GM18870 (cell line): ENCODE results near the gene ANKFN1.
"Not testable (repeated sequence)": the region's sequence is repeated elsewhere in the genome, so short reads cannot be mapped to it uniquely, and the experiment has no call there.

Source experiments
- ATAC-seq: cut with Tn5 transposase; IDR thresholded peaks from one replicate; pipeline ENCODE4 v1.9.1; 2021; ENCODE audit warnings: moderate library complexity; ENCODE audit not compliant: unreplicated experiment

ANKFN1 gene

DNA sequence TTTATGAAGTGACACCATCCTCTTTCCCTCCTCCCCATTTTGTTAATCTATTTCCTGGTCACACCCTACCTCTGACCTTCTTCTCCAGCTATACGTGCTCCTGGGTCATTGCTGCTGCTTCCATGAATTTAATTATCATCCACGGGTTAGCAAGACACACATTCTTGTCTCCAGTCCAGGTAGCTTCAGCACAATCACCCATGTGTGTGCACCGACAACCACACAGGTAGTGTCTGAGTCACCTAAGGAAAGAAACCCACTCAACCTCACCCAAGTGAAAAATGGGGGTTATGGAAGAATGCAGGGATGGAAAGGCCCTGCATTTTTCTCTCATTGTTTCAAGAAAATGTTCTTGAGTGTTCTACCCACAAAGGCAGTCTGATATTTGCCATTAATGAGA, 135.5 kb downstream of the ANKFN1 start:
- ATAC-seq = not testable (repeated sequence)

DNA sequence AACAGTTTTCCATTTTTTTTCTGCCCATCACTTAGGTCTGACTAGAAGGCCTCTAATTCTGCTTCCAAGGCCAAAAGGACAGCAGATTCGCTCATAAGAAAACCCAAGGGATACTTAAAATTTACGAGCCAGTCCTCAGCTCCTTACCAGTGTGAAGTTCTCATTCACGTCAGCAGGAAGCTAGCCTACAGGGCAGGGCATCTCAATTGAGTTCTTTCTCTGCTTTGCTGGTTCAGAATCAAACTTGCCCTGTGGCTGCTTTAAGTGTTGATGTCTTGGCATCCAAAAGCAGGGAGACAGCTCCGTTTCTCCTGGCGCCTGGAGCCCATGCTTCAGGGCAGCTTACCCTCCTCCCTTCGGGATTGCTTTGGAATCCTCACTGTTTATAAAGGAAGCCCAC, 136.0 kb downstream of the ANKFN1 start:
- no peak for ATAC-seq

DNA sequence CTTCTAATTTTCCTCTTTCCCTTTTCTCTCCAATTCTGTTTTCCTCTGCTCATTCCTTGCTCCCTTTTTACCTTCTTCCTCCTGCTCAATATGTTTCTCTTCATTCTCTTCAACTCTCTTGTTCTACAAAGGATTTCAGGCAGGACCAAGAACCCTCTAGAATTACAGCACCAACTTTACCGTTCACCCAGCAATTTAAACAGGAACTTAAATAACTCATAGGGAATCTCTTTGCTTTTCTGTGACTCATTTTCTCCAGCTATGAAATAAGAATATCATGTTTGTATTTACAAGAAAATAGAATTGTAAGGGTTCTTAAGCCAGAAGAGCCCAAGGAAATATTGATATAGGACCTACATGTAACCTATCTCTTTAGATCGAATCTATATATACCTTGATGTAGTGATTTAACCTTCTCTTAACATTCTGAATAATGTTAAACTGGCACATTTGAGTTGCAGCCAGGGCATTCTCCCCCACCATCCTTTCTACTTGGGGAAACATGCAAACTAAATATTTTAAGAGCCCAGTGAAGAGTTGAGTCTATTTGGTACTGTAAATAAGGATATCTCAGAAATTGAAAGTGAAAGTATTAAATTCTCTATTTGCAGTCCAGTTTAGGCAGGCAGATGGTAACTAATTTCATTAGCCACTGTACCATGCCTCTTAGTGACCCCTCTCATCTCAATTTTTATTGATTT, 137.0 kb downstream of the ANKFN1 start:
- no peak for ATAC-seq

DNA sequence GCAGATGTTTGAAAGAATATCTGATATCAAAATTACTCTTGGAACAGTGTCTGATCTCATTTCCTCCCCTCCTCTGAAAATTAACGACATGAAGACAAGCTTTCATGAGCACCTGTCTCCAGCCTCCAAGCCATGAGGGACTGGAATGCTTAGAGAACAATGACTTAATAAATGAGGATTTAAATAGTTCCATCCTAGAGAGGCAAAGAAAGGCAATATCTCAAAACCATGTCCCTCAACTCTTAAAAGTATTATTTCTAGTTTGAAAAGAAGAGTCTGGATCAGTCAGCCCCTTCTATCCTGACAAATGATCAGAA, 137.5 kb downstream of the ANKFN1 start:
- ATAC-seq = no peak

DNA sequence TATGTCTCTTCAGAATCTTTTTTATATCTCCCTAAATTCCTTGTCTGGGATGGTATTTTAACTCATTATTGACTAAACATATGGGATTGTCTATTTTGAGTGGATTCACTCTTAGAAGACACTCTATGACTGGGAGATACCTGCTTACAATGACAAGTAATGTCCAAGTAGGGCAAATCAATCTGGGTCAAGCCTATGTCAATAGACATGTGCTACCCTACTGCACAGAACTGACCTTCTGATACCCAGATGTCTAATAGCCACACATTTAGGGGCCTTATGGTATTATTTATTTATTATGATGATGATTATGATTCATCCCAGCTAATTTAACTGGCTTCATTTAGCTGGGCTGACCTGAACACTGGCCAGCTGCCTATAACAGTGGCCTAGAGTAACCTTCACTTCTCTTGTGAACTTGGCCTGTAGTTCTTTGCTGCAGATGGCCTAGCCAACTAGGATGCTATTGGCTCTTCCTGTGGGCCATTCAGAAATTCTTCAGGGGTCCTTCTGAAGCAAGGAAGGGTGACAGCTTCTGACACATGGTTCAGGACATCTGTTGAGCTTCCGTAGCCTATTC, 138.0 kb downstream of the ANKFN1 start:
- ATAC-seq = no peak

DNA sequence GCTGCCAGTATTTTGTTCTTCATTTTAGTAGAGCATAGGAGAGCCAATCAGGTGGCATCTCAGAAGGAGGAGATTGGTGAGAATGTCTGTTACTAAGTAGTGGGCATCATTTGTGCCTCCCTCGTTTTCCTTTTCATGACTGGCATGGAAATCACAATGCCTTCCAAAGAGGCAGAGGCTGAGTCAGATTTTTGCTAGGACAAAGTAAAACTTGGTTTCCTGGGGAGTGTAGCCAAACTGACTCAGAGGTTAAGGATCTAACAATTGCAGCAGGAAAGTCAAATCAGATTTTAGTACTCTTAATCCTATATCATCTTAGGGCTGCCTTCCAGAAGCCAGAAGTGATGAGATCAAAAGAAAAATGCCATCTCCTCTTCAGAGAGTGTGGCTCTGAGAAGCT, 138.7 kb downstream of the ANKFN1 start:
- no peak for ATAC-seq

DNA sequence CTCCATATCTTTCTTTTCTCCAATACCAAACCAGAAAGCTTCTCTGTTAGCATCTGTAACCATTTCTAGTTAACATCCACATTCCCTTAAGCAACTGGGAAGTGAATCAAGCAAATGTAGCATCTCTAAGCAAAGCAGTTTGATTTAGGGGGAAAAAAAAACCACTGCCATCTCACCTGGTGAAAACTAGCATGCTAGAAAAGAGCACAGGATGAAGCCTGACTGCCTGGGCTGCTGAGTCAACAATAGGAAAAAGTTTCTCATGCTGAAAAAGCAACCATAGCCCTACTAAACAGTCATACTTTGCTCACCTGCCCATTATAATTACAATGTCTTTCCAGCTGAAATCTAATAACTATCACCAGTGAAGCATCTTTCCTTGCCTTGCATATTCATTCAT, 139.3 kb downstream of the ANKFN1 start:
- no peak for ATAC-seq

DNA sequence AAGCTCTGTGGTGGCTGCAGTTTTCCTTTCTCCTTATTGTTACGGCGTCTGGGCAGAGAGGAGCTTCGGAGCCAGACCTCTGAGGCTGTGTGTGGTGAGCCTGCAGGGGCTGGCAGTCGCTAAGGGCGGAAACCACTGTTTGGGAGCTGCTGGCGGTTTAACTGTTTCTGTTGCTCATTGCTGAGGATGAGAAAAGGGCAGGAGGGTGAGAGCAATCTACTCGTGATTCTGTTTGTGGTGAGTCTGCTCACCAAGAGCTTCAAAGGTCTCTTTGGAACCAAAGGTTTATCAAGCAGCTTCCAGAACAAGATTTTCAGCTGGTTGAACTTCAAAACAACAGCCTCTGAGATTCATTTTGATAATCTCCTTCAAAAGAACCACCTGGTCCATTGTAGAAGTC, 143.9 kb downstream of the ANKFN1 start:
- no peak for ATAC-seq

DNA sequence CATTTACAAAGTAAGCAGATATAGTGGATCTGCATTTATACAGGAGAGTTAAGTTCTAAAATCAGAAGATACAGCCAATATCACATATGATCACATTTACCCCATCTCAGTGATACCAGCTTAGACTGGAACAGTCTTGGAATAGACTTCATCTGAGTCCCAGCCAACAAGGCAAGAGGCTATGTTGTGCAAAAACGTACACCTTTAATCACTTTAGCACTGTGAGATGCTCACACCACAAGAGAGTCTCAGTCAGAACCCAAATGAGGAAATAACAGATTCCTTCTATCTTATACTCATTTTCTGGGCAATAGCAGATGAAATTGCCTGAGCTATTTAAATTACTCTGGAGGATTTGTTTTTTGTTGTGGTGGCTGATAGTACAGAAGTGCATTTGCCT, 145.6 kb downstream of the ANKFN1 start:
- ATAC-seq = no peak

DNA sequence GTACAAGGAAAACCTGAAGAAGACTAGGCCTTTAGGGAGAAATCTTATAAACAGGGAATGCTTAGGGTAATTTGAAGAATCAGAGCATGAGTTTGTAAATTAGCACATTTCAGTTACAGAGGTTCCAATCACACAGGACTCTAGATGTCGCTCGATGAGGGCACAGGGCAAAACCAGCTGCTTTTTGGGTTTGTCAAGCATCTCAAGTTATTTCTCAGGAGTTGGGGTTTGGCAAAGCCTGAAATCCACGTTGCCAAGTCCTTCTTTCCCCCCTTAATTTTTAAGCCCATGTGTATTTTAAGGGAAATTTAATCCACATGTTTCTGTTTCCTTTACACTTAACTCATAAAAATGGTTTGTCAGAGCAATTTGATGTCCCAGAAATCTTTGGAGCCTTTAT, 146.9 kb downstream of the ANKFN1 start:
- ATAC-seq = no peak

DNA sequence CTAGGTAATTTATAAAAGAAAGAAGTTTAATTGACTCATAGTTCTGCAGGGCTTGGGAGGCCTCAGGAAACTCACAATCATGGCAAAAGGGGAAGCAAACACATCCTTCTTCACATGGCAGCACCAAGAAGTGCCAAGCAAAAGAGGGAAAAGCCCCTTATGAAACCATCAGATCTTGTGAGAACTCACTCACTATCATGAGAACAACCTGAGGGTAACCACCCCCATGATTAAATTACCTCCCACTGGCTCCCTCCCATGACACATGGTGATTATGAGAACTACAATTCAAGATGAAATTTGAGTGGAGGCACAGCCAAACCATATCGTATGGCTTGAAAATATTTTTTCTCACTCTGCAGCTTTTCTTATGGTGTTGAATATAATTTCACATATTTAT, 151.7 kb downstream of the ANKFN1 start:
- no peak for ATAC-seq

DNA sequence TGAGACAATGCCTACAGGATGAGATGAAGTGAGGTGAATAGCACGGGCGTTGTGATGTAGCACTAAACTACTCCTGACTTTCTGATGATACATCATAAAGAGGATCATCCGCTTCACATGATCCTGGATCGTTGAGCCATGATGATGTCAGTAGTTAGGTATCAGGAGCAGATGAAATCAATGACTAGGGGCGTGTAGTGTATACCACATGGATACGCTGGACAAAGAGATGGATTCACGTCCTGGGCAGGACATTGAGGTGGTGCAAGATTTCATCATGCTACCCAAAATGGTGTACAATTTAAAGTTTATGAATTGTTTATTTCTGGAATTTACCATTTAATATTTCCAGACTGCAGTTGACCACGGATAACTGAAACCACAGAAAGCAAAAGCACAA, 156.6 kb downstream of the ANKFN1 start:
- ATAC-seq = no peak

DNA sequence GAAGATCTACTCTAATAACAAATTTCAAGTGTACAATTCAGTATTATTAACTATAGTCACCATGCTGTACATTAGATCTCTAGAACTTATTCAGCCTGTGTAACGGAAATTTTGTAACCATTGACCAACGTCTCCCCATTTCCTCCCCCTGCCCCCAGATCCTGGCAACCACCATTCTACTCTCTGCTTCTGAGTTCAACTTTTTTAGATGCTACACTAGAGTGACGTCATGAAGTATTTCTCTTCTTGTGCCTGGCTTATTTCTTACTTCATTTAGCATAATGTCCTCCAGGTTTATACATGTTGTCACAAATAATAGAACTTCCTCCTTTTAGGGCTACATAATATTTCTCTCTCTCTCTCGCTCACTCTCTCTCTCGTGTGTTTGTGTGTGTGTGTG, 157.5 kb downstream of the ANKFN1 start:
- ATAC-seq = no peak

DNA sequence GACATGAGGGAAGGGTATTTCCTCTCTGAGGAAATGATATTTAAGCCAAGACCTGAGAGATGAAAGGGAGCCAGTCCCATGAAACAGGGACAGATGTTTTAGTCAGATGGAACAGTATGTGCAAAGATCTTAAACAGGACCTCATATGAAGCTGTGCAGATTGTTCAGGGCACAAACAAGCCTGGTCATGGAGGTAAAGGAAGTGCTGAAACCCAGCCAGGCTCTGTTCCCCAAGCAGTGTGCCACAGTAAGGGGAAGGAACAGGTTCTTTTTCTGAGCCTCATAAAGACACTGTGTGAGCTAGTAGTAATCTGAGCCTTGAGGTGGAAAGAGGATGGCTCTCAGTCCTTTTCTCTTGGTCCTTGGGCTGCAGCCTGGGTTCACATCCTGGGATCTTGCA, 159.9 kb downstream of the ANKFN1 start:
- ATAC-seq = no peak

DNA sequence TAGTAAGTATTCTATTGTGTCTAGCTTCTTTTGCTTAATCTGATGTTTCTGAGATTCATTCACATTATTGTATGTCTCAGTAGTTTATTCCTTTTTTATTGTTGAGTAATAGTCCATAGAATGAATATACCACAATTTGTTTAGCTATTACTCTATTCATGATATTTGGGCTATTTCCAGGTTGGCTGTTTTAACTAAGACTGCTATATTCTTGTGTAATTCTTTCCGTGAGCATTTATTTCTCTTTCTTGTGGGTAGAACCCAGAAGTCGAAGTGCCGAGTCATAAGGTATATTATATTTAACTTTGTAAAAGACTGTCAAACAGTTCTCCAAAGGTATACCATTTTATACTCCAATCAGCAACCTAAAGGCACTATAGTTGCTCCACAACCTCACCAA, 160.8 kb downstream of the ANKFN1 start:
- no peak for ATAC-seq

DNA sequence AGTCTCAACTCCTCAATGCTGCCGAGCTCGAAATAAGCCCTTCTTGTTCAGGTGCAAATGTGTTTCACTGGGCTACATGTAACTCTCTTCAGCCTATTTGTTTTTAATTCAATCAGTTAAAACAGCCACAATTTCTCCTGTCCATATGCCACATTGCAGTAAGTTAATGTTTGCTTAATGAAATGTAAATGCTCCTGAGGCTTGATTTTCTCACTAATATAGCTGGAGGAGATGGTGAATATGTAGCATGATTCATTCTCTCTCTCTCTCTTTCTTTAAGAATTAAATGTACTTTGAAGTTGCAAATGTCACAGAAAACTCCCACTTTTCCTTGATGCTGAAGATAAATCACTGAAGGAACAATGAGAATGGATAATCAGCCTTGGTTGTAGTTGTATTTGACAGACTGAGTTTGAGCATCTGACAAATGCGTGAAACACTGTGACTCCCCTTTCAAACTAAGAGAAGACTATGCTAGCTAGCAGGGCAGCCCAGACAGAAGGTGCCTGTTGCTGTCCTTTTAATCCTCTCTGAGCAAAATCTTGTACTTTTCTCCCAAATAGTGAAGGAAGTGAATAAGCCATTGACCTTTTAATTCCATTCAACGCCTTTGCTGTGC, 161.8 kb downstream of the ANKFN1 start:
- ATAC-seq = no peak

DNA sequence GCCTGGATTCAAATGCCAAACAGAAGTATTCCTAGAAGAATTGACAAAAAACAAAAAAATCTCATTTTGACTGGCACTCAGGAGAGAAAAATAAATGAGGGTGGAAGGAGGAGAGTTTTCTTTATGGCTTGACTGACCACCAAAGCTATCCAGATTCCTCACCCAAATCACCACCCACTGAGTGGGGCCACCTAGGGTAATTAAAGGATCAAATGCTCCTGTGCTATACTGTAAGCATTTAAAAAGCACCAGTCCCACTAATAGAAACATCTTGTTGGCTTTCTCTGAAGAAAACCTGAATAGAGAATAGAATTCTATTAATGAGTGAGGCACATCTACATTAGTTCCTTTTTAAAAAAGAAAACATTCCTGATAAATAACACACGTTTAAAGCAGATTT, 163.3 kb downstream of the ANKFN1 start:
- ATAC-seq = no peak

DNA sequence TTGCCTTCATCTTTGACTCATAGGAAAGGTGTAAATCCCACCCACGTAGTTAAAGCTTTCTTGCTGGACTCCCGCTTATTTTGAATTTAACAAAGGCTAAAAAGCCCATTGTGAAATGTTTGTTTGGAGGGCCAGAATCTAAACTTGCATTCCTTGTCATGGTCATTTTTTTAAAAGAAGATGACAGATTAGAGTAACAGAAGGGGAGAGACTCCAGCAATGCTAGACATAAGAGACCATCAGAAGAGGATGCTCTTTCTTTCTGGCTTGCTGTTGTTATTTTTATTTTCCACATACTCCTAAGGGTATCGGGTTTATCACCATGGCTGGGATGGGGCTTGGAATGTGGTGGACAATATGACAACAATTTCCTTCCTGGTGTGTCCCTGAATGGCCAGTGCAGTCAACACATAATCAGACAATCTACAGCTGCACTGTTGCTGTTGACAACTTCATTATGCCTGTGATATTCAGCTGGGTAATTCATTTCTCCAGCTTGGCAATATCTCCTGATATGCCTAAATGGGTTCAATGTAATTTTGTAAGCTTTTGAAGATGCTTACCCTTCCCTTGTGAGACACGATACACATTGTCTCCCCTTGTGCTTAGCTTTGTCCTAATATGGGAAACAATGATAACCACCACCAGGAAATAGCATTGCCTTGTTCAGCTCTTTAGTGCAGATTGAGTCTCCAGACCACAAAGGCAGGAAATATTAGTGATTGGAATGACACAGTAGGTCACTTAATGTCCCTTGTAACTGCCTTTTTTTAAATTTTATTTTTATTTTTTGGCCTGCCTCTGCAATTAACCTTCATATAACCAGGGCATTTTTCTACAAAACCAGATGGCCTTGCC, 164.3 kb downstream of the ANKFN1 start:
- ATAC-seq = no peak

DNA sequence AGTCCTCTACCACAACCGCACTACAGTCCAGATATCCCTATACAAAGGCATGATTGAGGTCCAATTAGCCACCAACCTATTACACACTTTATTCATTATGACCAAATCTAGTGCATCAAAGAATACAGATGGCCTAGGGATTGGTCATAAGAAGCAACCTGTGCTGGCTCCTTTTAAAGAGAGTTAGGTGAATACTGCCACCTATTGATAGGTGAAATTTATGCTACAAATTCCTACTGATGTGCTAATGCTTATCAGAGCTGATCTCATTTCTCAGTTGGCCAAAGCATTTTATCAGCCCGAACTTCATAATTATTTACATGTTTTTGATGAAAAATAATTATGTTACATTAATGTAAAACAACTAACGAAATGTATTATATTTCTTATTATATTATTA, 166.3 kb downstream of the ANKFN1 start:
- peak; percentile 75 for ATAC-seq

DNA sequence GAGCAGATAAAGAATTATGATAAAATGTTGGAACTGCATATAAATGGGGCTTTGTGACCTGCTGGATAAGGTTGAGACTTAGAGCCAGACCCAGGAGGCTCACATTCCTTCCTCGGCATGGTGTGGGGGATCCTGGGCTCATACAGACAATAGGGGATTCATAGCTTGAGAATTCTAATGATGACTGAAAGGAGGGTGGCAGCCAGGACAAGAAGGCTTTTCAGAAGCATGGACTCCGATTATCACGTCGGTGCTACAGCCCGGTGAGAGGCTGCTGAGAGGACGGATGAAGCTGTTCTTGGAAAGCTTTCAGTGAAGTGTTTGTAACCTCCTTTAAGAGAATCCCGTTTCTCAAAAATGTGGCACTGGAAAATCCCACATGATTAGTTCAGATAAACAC, 167.2 kb downstream of the ANKFN1 start:
- ATAC-seq = no peak

DNA sequence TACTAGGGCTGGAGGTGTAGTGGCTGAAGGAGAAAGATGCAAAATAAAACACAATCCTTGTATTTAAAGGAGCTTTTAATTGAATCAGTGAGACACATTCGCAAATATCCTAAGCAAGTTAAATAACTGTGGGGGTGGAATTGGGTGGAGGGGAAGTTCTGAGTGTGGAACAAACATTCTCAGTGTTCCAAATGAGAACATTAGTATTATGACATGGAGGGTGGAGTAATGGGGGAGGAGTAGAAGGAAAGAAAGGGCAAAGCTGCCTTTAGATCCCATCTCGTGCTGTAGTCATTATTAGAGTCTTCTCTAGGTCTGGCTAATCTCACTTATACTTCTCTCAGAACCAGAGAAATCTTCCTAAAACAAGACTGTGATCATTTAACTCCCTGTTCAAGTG, 169.7 kb downstream of the ANKFN1 start:
- no peak for ATAC-seq

DNA sequence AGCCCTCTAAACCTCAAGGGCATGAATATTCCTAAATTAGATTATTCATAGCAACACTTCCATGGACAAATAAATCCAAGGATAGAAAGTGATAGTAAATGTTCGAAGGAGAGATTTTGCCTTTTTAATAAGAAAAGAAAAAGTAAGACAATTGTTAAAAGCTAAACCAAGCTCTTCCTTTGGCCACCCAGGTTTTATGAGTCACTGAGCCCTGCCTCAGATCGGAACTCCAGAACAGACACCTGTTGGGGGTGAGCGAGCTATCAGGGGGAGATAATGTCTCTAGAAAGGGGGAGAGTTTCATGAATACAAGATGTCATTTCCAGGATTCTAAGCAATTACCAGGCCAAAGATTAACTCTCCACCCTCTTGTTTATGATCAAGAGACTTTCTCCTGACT, 171.4 kb downstream of the ANKFN1 start:
- no peak for ATAC-seq
